Heart right ventricle (tissue), 16 donors: ENCODE data around the gene PACS1. TPM values are rescaled to one million over a fixed set of nuclear protein-coding genes. Genes with fewer than 3 reads are reported as not detected.
A peak's percentile ranks its signal among the peaks of the same experiment; 100 is the strongest.

Source experiments
- ATAC-seq, 8 donors: fragments of 200-7000 bp; cut with Tn5 transposase; one replicate each; pipeline ENCODE4 v1.9.1; 2020; ENCODE audit warnings: mild to moderate bottlenecking in 8 of 8, moderate library complexity in 8 of 8, moderate number of reproducible peaks in 1 of 8
- DNase-seq, 2 donors: peaks; one replicate each; pipeline ENCODE4 v3.0.0-alpha.2; 2020
- H3K27ac ChIP-seq, 10 donors: fragments of 200-600 bp; sonication (generic) in 2 of 10; one replicate each; pipeline versions ENCODE4 v1.5.0 to v1.8.0; 2020 to 2022; ENCODE audit warnings: mild to moderate bottlenecking in 3 of 10
- H3K27me3 ChIP-seq, 7 donors: fragments of 200-600 bp; one replicate each; pipeline ENCODE4 v1.8.0; 2021 to 2022; ENCODE audit warnings: mild to moderate bottlenecking in 2 of 7
- H3K36me3 ChIP-seq, 9 donors: fragments of 200-600 bp; sonication (generic) in 1 of 9; one replicate each; pipeline versions ENCODE4 v1.5.0 to v1.8.0; 2020 to 2022; ENCODE audit warnings: mild to moderate bottlenecking in 2 of 9
- H3K4me1 ChIP-seq, 9 donors: fragments of 200-600 bp; sonication (generic) in 1 of 9; one replicate each; pipeline versions ENCODE4 v1.5.0 to v1.8.0; 2020 to 2022; ENCODE audit warnings: mild to moderate bottlenecking in 4 of 9
- H3K4me3 ChIP-seq, 10 donors: fragments of 200-600 bp; sonication (generic) in 2 of 10; one replicate each; pipeline versions ENCODE4 v1.5.0 to v1.8.0; 2020 to 2022; ENCODE audit warnings: mild to moderate bottlenecking in 7 of 10, moderate library complexity in 2 of 10
- H3K9me3 ChIP-seq, 11 donors: fragments of 200-600 bp in 10 of 11; sonication (generic) in 2 of 11; one replicate each; pipeline versions ENCODE4 v1.5.0 to v1.8.0; 2013 to 2022; ENCODE audit warnings: mild to moderate bottlenecking in 2 of 11, control low read depth in 1 of 11, moderate library complexity in 1 of 11
- WGBS, 2 donors: extraction: QIAGEN DNeasy Blood & Tissue Kit; methylation state at CpG; one replicate each; pipeline ENCODE4 v1.1.7; 2013; ENCODE audit warnings: inconsistent platforms in 1 of 2; 5-methylcytosine and 5-hydroxymethylcytosine counted together
- intact Hi-C, 10 donors: fragments of 100-400 bp; cut with DNase I; formaldehyde crosslinking; loops; one replicate each; pipeline versions ENCODE4 v1.11.1 to v1.14.2; 2022
- polyA plus RNA-seq, 2 donors: library from polyadenylated mRNA; stranded (reverse); fragments of 200-250 nt; gene quantifications; one replicate each; pipeline ENCODE4 v1.2.3, GENCODE V29; 2013
- total RNA-seq, 10 donors: library from RNA; stranded (reverse); fragmentation: NEBNext Ultra II Directional in 3 of 10; extraction: Animal tissue kit (Norgen Biotek cat#: 25700) in 3 of 10; gene quantifications; one replicate each; pipeline versions ENCODE4 v1.2.1 to v1.2.4, GENCODE V29; 2021 to 2023
- TF ChIP-seq, protein P1 (sequence below), 9 donors: fragments of 200-600 bp; sonication (generic) in 2 of 9; IDR thresholded peaks; one replicate each; pipeline versions ENCODE4 v1.5.0 to v1.8.0; 2021 to 2022; ENCODE audit warnings: antibody characterized with exemption in 9 of 9, mild to moderate bottlenecking in 5 of 9, moderate library complexity in 1 of 9
- donor health status: Arrhythmogenic right ventricular cardiomyopathy.
- donor health status: ischemic (EF 13 %, LVEDD 7.1; RV severe dilation, severe dysfunction).
- donor health status: healthy with polysubstance abuse.
- donor health status: DM: no; HTN: yes; CAD: no.
- donor health status: DM: no; HTN: no; CAD: no.
- donor health status: ischemic (EF 25% LVEDD 6.9; RV normal size, moderate dysfunction).
- donor health status: ischemic (EF 25% LVEDD 5.7; RV mildly dilated, moderate dysfunction).
- donor health status: healthy.
- donor health status: DM: yes; HTN: yes; CAD: no.
- donor health status: Ischemic cardiomyopathy.
- donor health status: ischemic (EF 35%, LVEDD 5.7; RV mildly dilated, moderate dysfunction).
- donor health status: nonischemic (EF 11% LVEDD 7.7; RV severe dilation, severe dysfunction).
- donor health status: DM: yes; HTN: yes; CAD: no.
- donor health status: PGD.
- donor health status: ischemic (EF 29% LVEDD 5.4; RV normal size, mild dysfunction).
- donor health status: nonischemic (EF 23%, LVEDD 6.1; RV moderate dilation, normal function).

Gene PACS1
- total and polyA plus RNA-seq, 12 donors: 24.1 to 121 (median 69.7) TPM

GRCh38 chr11:66155387-66156073 lies 85.5 kb downstream of the PACS1 start:
- intact Hi-C loops: no loop called here
- TF ChIP-seq, protein P1, sequence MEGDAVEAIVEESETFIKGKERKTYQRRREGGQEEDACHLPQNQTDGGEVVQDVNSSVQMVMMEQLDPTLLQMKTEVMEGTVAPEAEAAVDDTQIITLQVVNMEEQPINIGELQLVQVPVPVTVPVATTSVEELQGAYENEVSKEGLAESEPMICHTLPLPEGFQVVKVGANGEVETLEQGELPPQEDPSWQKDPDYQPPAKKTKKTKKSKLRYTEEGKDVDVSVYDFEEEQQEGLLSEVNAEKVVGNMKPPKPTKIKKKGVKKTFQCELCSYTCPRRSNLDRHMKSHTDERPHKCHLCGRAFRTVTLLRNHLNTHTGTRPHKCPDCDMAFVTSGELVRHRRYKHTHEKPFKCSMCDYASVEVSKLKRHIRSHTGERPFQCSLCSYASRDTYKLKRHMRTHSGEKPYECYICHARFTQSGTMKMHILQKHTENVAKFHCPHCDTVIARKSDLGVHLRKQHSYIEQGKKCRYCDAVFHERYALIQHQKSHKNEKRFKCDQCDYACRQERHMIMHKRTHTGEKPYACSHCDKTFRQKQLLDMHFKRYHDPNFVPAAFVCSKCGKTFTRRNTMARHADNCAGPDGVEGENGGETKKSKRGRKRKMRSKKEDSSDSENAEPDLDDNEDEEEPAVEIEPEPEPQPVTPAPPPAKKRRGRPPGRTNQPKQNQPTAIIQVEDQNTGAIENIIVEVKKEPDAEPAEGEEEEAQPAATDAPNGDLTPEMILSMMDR (IDR thresholded peaks at IDR 0.05): no peak
- DNase-seq (no peak), ATAC-seq (no peak)
- no peak overlapping the region for H3K27ac ChIP-seq
- no peaks in the 10 kb centered on the region for H3K27me3 ChIP-seq
- H3K36me3 ChIP-seq: no peaks in the 10 kb centered on the region
- H3K4me1 ChIP-seq: peaks cover 0 to 22% (median 14%) of the 10 kb centered on the region in 9 donors
- WGBS, 2 donors: 95 to 98% methylated on average over 7 of the region's 7 CpGs
- no peak overlapping the region for H3K4me3 ChIP-seq
- peaks cover 0 to 7% (median 0%) of the 10 kb centered on the region in 11 donors for H3K9me3 ChIP-seq

- DNase-seq: no peak
- peaks cover 0 to 7% (median 0%) of the 10 kb centered on the region in 11 donors for H3K9me3 ChIP-seq
- H3K36me3 ChIP-seq: no peaks in the 10 kb centered on the region
- no peak for ATAC-seq
- H3K4me1 ChIP-seq: peaks cover 0 to 23% (median 3%) of the 10 kb centered on the region in 9 donors
- intact Hi-C loops: no loop called here
- TF ChIP-seq, protein P1 (IDR thresholded peaks at IDR 0.05): no peak
- H3K27ac ChIP-seq: no peak overlapping the region
- H3K4me3 ChIP-seq: no peak overlapping the region
- no peaks in the 10 kb centered on the region for H3K27me3 ChIP-seq
Observed at GRCh38 chr11:66157182-66157864, 87.3 kb downstream of the PACS1 start.

GRCh38 chr11:66158156-66158555 lies 88.1 kb downstream of the PACS1 start:
- Histone ChIP-seq H3K36me3 (no peaks in the 10 kb centered on the region), H3K4me1 (peaks cover 0 to 23% (median 3%) of the 10 kb centered on the region in 9 donors), H3K4me3 (no peak overlapping the region), H3K27ac (no peak overlapping the region), H3K27me3 (no peaks in the 10 kb centered on the region), H3K9me3 (no peaks in the 10 kb centered on the region)
- TF ChIP-seq, protein P1 (IDR thresholded peaks at IDR 0.05): no peak
- 90% methylated on average over 5 of the region's 5 CpGs for WGBS, 2 donors
- DNase-seq (no peak), ATAC-seq (no peak)
- intact Hi-C loops: no loop called here

- WGBS, 2 donors: 61 to 71% methylated on average over 8 of the region's 8 CpGs
- Histone ChIP-seq H3K9me3 (no peaks in the 10 kb centered on the region), H3K27ac (no peak overlapping the region), H3K27me3 (no peaks in the 10 kb centered on the region), H3K36me3 (no peaks in the 10 kb centered on the region), H3K4me1 (peaks cover 0 to 29% (median 9%) of the 10 kb centered on the region in 9 donors), H3K4me3 (no peak overlapping the region)
- DNase-seq (no peak), ATAC-seq (peak in 1 of 8 donors; percentile 35)
- intact Hi-C loops: no loop called here
- TF ChIP-seq, protein P1 (IDR thresholded peaks at IDR 0.05): no peak
Observed at GRCh38 chr11:66159324-66159984, 89.4 kb downstream of the PACS1 start.
